ENCODE measurements around the gene CLDND2. TPM values are rescaled to one million over a fixed set of nuclear protein-coding genes. Genes with fewer than 3 reads are reported as not detected.

CLDND2 gene
- total and polyA plus RNA-seq, 10 of the 15 experiments (the other 5 are each of a cell fraction or from before 2014, with no cell fraction given) = 0.24 to 7.1 (median 1.8) TPM; not detected in 1

DNA sequence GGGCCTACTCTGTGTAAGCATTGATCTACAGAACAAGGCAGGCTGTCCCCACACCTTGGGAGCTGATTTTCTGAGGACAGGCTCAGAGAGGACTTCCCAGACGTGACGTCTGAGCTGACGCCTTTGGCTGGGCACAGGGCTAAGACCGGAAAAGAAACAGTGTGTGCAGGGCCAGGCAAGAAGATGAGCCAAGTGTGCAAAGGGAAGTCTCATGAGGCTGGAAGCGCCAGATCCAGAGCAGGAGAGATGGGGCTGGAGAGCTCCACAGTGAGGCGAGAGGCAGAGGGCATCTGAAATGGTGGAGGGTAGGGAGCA, 44.7 kb downstream of the CLDND2 start:
- in situ Hi-C loops (cut with MboI) (no loop called here), intact Hi-C loops (cut with micrococcal nuclease; ENCODE audit: unreplicated experiment) (no loop called here)
- H3K27me3 ChIP-seq (replicated peaks in 1 of 2; ENCODE audit: control insufficient read depth in 2 of 2, insufficient read depth in 2 of 2, low read length in 1 of 2) = no peaks in the 10 kb centered on the region; a peak in 1 of 4 replicates
- H3K27ac ChIP-seq (ENCODE audit: control insufficient read depth, insufficient read depth) = no peak overlapping the region
- ChIA-PET SMC1A (ENCODE audit: uncharacterized antibody, unreplicated experiment) (no interaction called here), RAD21 (ENCODE audit: unreplicated experiment) (no interaction called here), CTCF (no interaction called here), POLR2A (no interaction called here)
- no peaks in the 10 kb centered on the region for H3K9me3 ChIP-seq (replicated peaks; ENCODE audit: control insufficient read depth, insufficient read depth, low read length)
- no peak for ATAC-seq
- no peaks in the 10 kb centered on the region for H3K36me3 ChIP-seq (ENCODE audit: control insufficient read depth in 2 of 2, insufficient read depth in 2 of 2, low read length in 1 of 2)
- TF ChIP-seq IKZF1 (conservative IDR thresholded peaks at IDR 0.05) = no peak
- no peak for DNase-seq (ENCODE audit: low read depth, low spot score)
- H3K9ac ChIP-seq (ENCODE audit: control insufficient read depth, insufficient read depth, low read length) = no peak overlapping the region
- no peaks in the 10 kb centered on the region for H3K4me1 ChIP-seq (ENCODE audit: control insufficient read depth, insufficient read depth, low read length)
- no peaks in the 10 kb centered on the region for H4K20me1 ChIP-seq (ENCODE audit: control insufficient read depth, insufficient read depth)
- FAIRE-seq = no peak
- H3K4me2 ChIP-seq (ENCODE audit: control insufficient read depth, insufficient read depth) = no peak overlapping the region
- H3K79me2 ChIP-seq (ENCODE audit: control insufficient read depth, insufficient read depth, low read length) = no peaks in the 10 kb centered on the region
- no peak overlapping the region for H3K4me3 ChIP-seq
- no peak overlapping the region for H2AFZ ChIP-seq (ENCODE audit: control insufficient read depth, low read depth, low read length)
- no TSS peak for BruUV-seq (replicated peaks)
- 42% methylated on average over 6 of the region's 6 CpGs for WGBS (ENCODE audit: insufficient coverage, insufficient replicate concordance, low lambda C conversion rate, missing lambda C conversion rate)

DNA sequence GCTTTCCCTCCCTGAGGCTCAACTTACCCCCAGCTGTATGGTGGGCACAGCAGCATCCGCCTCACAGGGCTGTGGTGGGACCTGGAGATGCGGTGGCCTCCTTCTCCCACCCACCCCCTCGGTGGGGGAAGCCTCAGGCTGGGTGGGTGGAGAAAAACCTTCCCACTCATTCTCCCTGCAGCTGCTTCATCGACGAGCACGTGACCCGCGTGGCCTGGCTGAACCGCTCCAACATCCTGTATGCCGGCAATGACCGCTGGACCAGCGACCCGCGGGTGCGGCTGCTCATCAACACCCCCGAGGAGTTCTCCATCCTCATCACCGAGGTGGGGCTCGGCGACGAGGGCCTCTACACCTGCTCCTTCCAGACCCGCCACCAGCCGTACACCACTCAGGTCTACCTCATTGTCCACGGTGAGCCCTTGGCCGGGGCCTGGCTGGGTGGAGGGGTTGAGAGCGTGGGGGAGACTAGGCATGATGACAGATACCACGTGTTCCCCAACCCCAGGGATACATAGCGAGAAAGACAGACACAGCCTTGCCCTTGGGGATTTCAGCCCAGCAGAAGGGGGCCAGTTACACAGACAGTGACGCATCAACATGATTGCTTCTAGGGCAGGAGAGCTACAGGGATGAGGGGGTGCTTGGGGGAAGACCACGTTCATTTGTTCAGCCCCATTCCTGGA, 45.2 kb downstream of the CLDND2 start:
- Histone ChIP-seq H3K36me3 (ENCODE audit: control insufficient read depth in 2 of 2, insufficient read depth in 2 of 2, low read length in 1 of 2) (no peaks in the 10 kb centered on the region), H3K79me2 (ENCODE audit: control insufficient read depth, insufficient read depth, low read length) (no peaks in the 10 kb centered on the region), H2AFZ (ENCODE audit: control insufficient read depth, low read depth, low read length) (no peak overlapping the region), H3K9ac (ENCODE audit: control insufficient read depth, insufficient read depth, low read length) (no peak overlapping the region), H3K4me3 (no peak overlapping the region), H3K9me3 (replicated peaks; ENCODE audit: control insufficient read depth, insufficient read depth, low read length) (no peaks in the 10 kb centered on the region), H3K27ac (ENCODE audit: control insufficient read depth, insufficient read depth) (no peak overlapping the region), H3K27me3 (replicated peaks in 1 of 2; ENCODE audit: control insufficient read depth in 2 of 2, insufficient read depth in 2 of 2, low read length in 1 of 2) (no peaks in the 10 kb centered on the region; a peak in 1 of 4 replicates), H3K4me2 (ENCODE audit: control insufficient read depth, insufficient read depth) (no peak overlapping the region), H3K4me1 (ENCODE audit: control insufficient read depth, insufficient read depth, low read length) (no peaks in the 10 kb centered on the region), H4K20me1 (ENCODE audit: control insufficient read depth, insufficient read depth) (no peaks in the 10 kb centered on the region)
- ChIA-PET POLR2A (no interaction called here), CTCF (no interaction called here), SMC1A (ENCODE audit: uncharacterized antibody, unreplicated experiment) (no interaction called here), RAD21 (ENCODE audit: unreplicated experiment) (no interaction called here)
- DNase-seq (ENCODE audit: low read depth, low spot score) (no peak), ATAC-seq (no peak), FAIRE-seq (no peak)
- intact Hi-C loops (cut with micrococcal nuclease; ENCODE audit: unreplicated experiment) (no loop called here), in situ Hi-C loops (cut with MboI) (no loop called here)
- no TSS peak for BruUV-seq (replicated peaks)
- 43% methylated on average over 25 of the region's 29 CpGs for WGBS (ENCODE audit: insufficient coverage, insufficient replicate concordance, low lambda C conversion rate, missing lambda C conversion rate)
- no peak for TF ChIP-seq ZNF384 (IDR thresholded peaks at IDR 0.05; ENCODE audit: borderline replicate concordance, low read depth, low read length)
- TF ChIP-seq KLF5 (IDR thresholded peaks at IDR 0.05; ENCODE audit: partially characterized antibody) = no peak
- no peak for TF ChIP-seq CEBPB (IDR thresholded peaks at IDR 0.05; ENCODE audit: borderline replicate concordance in 1 of 2, low read depth in 2 of 2, low read length in 2 of 2)
- TF ChIP-seq CBFB (IDR thresholded peaks at IDR 0.05; ENCODE audit: low read depth) = no peak
- TF ChIP-seq BACH1 (IDR thresholded peaks at IDR 0.05; ENCODE audit: borderline replicate concordance) = no peak
- TF ChIP-seq ZNF217 (IDR thresholded peaks at IDR 0.05) = no peak
- TF ChIP-seq RAD51 (IDR thresholded peaks at IDR 0.05) = no peak
- TF ChIP-seq MTA3 (IDR thresholded peaks at IDR 0.05; ENCODE audit: borderline replicate concordance, low read length) = no peak
- no peak for TF ChIP-seq HDAC6 (IDR thresholded peaks at IDR 0.05; ENCODE audit: unreplicated experiment)
- TF ChIP-seq RELA (IDR thresholded peaks at IDR 0.05; ENCODE audit: borderline replicate concordance, partially characterized antibody) = no peak
- no peak for TF ChIP-seq ASH2L (IDR thresholded peaks at IDR 0.05; ENCODE audit: borderline replicate concordance, low read depth)
- no peak for TF ChIP-seq IKZF2 (IDR thresholded peaks at IDR 0.05)
- no peak for TF ChIP-seq NFIC (IDR thresholded peaks at IDR 0.05; ENCODE audit: low read depth, low read length)
